ENCODE results near the gene CLEC4G. TPM values are rescaled to one million over a fixed set of nuclear protein-coding genes. Genes with fewer than 3 reads are reported as not detected.
A peak's percentile ranks its signal among the peaks of the same experiment; 100 is the strongest.

The CLEC4G gene
- total RNA-seq, 1 experiment from 2014 or later, result not detected

- no peak for DNase-seq (ENCODE audit: low read depth)
These were observed 33.3 kb downstream of the CLEC4G start for GRCh38 chr19:7698583-7698982.

- DNase-seq (ENCODE audit: low read depth), result no peak
These were observed 34.1 kb downstream of the CLEC4G start for GRCh38 chr19:7697721-7698287.

- DNase-seq (ENCODE audit: low read depth), result no peak
These were observed 37.4 kb downstream of the CLEC4G start for GRCh38 chr19:7694499-7694898.

- DNase-seq (ENCODE audit: low read depth), result no peak
These were observed 39.4 kb downstream of the CLEC4G start for GRCh38 chr19:7692417-7693088.

GRCh38 chr19:7691497-7691896, 40.4 kb downstream of the CLEC4G start:
- DNase-seq (ENCODE audit: low read depth), result no peak

- no peak for DNase-seq (ENCODE audit: low read depth)
These were observed 41.1 kb downstream of the CLEC4G start for GRCh38 chr19:7690779-7691258.

- no peak for DNase-seq (ENCODE audit: low read depth)
These were observed 42.7 kb downstream of the CLEC4G start for GRCh38 chr19:7689165-7689564.

GRCh38 chr19:7687177-7687576, 44.7 kb downstream of the CLEC4G start:
- no peak for DNase-seq (ENCODE audit: low read depth)

- no peak for DNase-seq (ENCODE audit: low read depth)
These were observed 46.1 kb downstream of the CLEC4G start for GRCh38 chr19:7685546-7686445.

- DNase-seq (ENCODE audit: low read depth), result no peak
These were observed 49.6 kb downstream of the CLEC4G start for GRCh38 chr19:7682175-7682855.

- peak; percentile 19 for DNase-seq (ENCODE audit: low read depth)
These were observed 50.4 kb downstream of the CLEC4G start for GRCh38 chr19:7681340-7682174.

GRCh38 chr19:7680606-7681339, 51.1 kb downstream of the CLEC4G start, which contains the start of gene TRAPPC5:
TRAPPC5 (plus strand) TSS chr19:7680833; CDS start chr19:7682254, 1,421 bp downstream.
- DNase-seq (ENCODE audit: low read depth), result peak; percentile 57

GRCh38 chr19:7679771-7680605, 51.9 kb downstream of the CLEC4G start:
- no peak for DNase-seq (ENCODE audit: low read depth)

GRCh38 chr19:7678971-7679751, 52.7 kb downstream of the CLEC4G start:
- no peak for DNase-seq (ENCODE audit: low read depth)

Measured in HT1080 (cell line).